ENCODE data around the gene AP1G1.

The AP1G1 gene

GRCh38 chr16:71721066-71721740 lies 87.4 kb downstream of the AP1G1 start:
- WGBS (ENCODE audit: extremely low coverage, insufficient coverage, low lambda C conversion rate), result no CpG with 5 or more reads among the region's 8 CpGs
- no peak overlapping the region for H3K18ac ChIP-seq (ENCODE audit: low read length)
- H3K4me1 ChIP-seq (ENCODE audit: control insufficient read depth, low read depth, low read length), result no peaks in the 10 kb centered on the region

GRCh38 chr16:71712501-71712900 lies 96.1 kb downstream of the AP1G1 start:
- no peak overlapping the region for H3K23ac ChIP-seq (ENCODE audit: low read length)
- no peak overlapping the region for H3K18ac ChIP-seq (ENCODE audit: low read length)
- H3K79me2 ChIP-seq (ENCODE audit: control insufficient read depth, insufficient read depth, low read length), result peaks cover 26% of the 10 kb centered on the region
- H2BK15ac ChIP-seq (replicated peaks; ENCODE audit: low read depth), result no peak overlapping the region
- no peaks in the 10 kb centered on the region for H3K36me3 ChIP-seq (ENCODE audit: control insufficient read depth, insufficient read depth, low read length)
- no peak overlapping the region for H3K27ac ChIP-seq (ENCODE audit: low read depth, low read length)
- peaks cover 7% of the 10 kb centered on the region for H3K79me1 ChIP-seq (ENCODE audit: low read length)
- H3K4me1 ChIP-seq (ENCODE audit: control insufficient read depth, low read depth, low read length), result peaks cover 9% of the 10 kb centered on the region
- H4K5ac ChIP-seq (ENCODE audit: low read length), result no peak overlapping the region
- no peak overlapping the region for H3K4ac ChIP-seq (ENCODE audit: low read depth, low read length)
- H3K27me3 ChIP-seq (ENCODE audit: insufficient read depth, low read length, poor library complexity), result no peaks in the 10 kb centered on the region
- DNase-seq, result no peak
- no peak overlapping the region for H2BK5ac ChIP-seq (ENCODE audit: low read length)
- H4K8ac ChIP-seq (ENCODE audit: low read depth, low read length), result no peak overlapping the region
- no CpG with 5 or more reads among the region's 1 CpG for WGBS (ENCODE audit: extremely low coverage, insufficient coverage, low lambda C conversion rate)
- H3K4me2 ChIP-seq (ENCODE audit: low read length), result no peak overlapping the region
- no peak overlapping the region for H2AK5ac ChIP-seq (ENCODE audit: low read length)
- H3K4me3 ChIP-seq (ENCODE audit: low read length), result no peak overlapping the region
- H3K9ac ChIP-seq (ENCODE audit: low read length), result no peak overlapping the region
- no peak overlapping the region for H3K56ac ChIP-seq (ENCODE audit: low read length)
- no peak overlapping the region for H2BK120ac ChIP-seq (ENCODE audit: low read depth, low read length)

More at GRCh38 chr16:71721066-71721740, 87.4 kb downstream of the AP1G1 start:
- no peak overlapping the region for H3K23ac ChIP-seq (ENCODE audit: low read length)
- H2BK15ac ChIP-seq (replicated peaks; ENCODE audit: low read depth), result no peak overlapping the region
- no peaks in the 10 kb centered on the region for H3K36me3 ChIP-seq (ENCODE audit: control insufficient read depth, insufficient read depth, low read length)
- H4K8ac ChIP-seq (ENCODE audit: low read depth, low read length), result no peak overlapping the region
- no peak overlapping the region for H3K4me2 ChIP-seq (ENCODE audit: low read length)
- H2BK5ac ChIP-seq (ENCODE audit: low read length), result no peak overlapping the region
- no peak overlapping the region for H2BK120ac ChIP-seq (ENCODE audit: low read depth, low read length)
- no peak overlapping the region for H3K56ac ChIP-seq (ENCODE audit: low read length)
- H4K5ac ChIP-seq (ENCODE audit: low read length), result no peak overlapping the region
- no peaks in the 10 kb centered on the region for H3K27me3 ChIP-seq (ENCODE audit: insufficient read depth, low read length, poor library complexity)
- no peaks in the 10 kb centered on the region for H3K79me1 ChIP-seq (ENCODE audit: low read length)
- no peak overlapping the region for H3K4me3 ChIP-seq (ENCODE audit: low read length)
- H3K9ac ChIP-seq (ENCODE audit: low read length), result no peak overlapping the region
- peaks cover 37% of the 10 kb centered on the region for H3K79me2 ChIP-seq (ENCODE audit: control insufficient read depth, insufficient read depth, low read length)
- no peak overlapping the region for H2AK5ac ChIP-seq (ENCODE audit: low read length)
- no peak overlapping the region for H3K27ac ChIP-seq (ENCODE audit: low read depth, low read length)
- no peak overlapping the region for H3K4ac ChIP-seq (ENCODE audit: low read depth, low read length)
- no peak for DNase-seq

- no peak overlapping the region for H2AK5ac ChIP-seq (ENCODE audit: low read length)
- WGBS (ENCODE audit: extremely low coverage, insufficient coverage, low lambda C conversion rate), result no CpG with 5 or more reads among the region's 3 CpGs
Observed at GRCh38 chr16:71711789-71712188, 96.8 kb downstream of the AP1G1 start.

GRCh38 chr16:71709229-71709781 lies 99.3 kb downstream of the AP1G1 start:
- Histone ChIP-seq H2AK5ac (ENCODE audit: low read length) (no peak overlapping the region), H3K36me3 (ENCODE audit: control insufficient read depth, insufficient read depth, low read length) (no peaks in the 10 kb centered on the region), H3K4ac (ENCODE audit: low read depth, low read length) (no peak overlapping the region), H3K4me1 (ENCODE audit: control insufficient read depth, low read depth, low read length) (peaks cover 10% of the 10 kb centered on the region), H3K27me3 (ENCODE audit: insufficient read depth, low read length, poor library complexity) (no peaks in the 10 kb centered on the region), H2BK15ac (replicated peaks; ENCODE audit: low read depth) (no peak overlapping the region), H3K4me2 (ENCODE audit: low read length) (no peak overlapping the region), H3K9ac (ENCODE audit: low read length) (no peak overlapping the region), H4K8ac (ENCODE audit: low read depth, low read length) (no peak overlapping the region), H3K56ac (ENCODE audit: low read length) (no peak overlapping the region), H2BK5ac (ENCODE audit: low read length) (no peak overlapping the region), H2BK120ac (ENCODE audit: low read depth, low read length) (peak overlapping the region; percentile 24), H3K79me2 (ENCODE audit: control insufficient read depth, insufficient read depth, low read length) (peaks cover 8% of the 10 kb centered on the region), H3K79me1 (ENCODE audit: low read length) (peaks cover 3% of the 10 kb centered on the region), H3K27ac (ENCODE audit: low read depth, low read length) (peak overlapping the region; percentile 59), H4K5ac (ENCODE audit: low read length) (no peak overlapping the region), H3K18ac (ENCODE audit: low read length) (peak overlapping the region; percentile 32), H3K23ac (ENCODE audit: low read length) (no peak overlapping the region), H3K4me3 (ENCODE audit: low read length) (no peak overlapping the region)
- no CpG with 5 or more reads among the region's 2 CpGs for WGBS (ENCODE audit: extremely low coverage, insufficient coverage, low lambda C conversion rate)
- DNase-seq, result peak; percentile 28

More at GRCh38 chr16:71711789-71712188, 96.8 kb downstream of the AP1G1 start:
- H2BK120ac ChIP-seq (ENCODE audit: low read depth, low read length), result no peak overlapping the region
- no peak overlapping the region for H2BK5ac ChIP-seq (ENCODE audit: low read length)
- H2BK15ac ChIP-seq (replicated peaks; ENCODE audit: low read depth), result no peak overlapping the region
- peaks cover 22% of the 10 kb centered on the region for H3K79me2 ChIP-seq (ENCODE audit: control insufficient read depth, insufficient read depth, low read length)
- no peaks in the 10 kb centered on the region for H3K36me3 ChIP-seq (ENCODE audit: control insufficient read depth, insufficient read depth, low read length)
- H3K4me2 ChIP-seq (ENCODE audit: low read length), result no peak overlapping the region
- no peak overlapping the region for H3K18ac ChIP-seq (ENCODE audit: low read length)
- H3K4ac ChIP-seq (ENCODE audit: low read depth, low read length), result no peak overlapping the region
- H3K4me3 ChIP-seq (ENCODE audit: low read length), result no peak overlapping the region
- H3K27me3 ChIP-seq (ENCODE audit: insufficient read depth, low read length, poor library complexity), result no peaks in the 10 kb centered on the region
- H3K9ac ChIP-seq (ENCODE audit: low read length), result no peak overlapping the region
- peaks cover 10% of the 10 kb centered on the region for H3K4me1 ChIP-seq (ENCODE audit: control insufficient read depth, low read depth, low read length)
- no peak overlapping the region for H4K8ac ChIP-seq (ENCODE audit: low read depth, low read length)
- H3K27ac ChIP-seq (ENCODE audit: low read depth, low read length), result no peak overlapping the region
- H3K56ac ChIP-seq (ENCODE audit: low read length), result no peak overlapping the region
- H4K5ac ChIP-seq (ENCODE audit: low read length), result no peak overlapping the region
- peaks cover 7% of the 10 kb centered on the region for H3K79me1 ChIP-seq (ENCODE audit: low read length)
- H3K23ac ChIP-seq (ENCODE audit: low read length), result no peak overlapping the region
- peak; percentile 45 for DNase-seq

GRCh38 chr16:71708696-71709095 lies 99.9 kb downstream of the AP1G1 start:
- H3K23ac ChIP-seq (ENCODE audit: low read length), result no peak overlapping the region
- no peak overlapping the region for H3K56ac ChIP-seq (ENCODE audit: low read length)
- H3K4me2 ChIP-seq (ENCODE audit: low read length), result no peak overlapping the region
- no peaks in the 10 kb centered on the region for H3K36me3 ChIP-seq (ENCODE audit: control insufficient read depth, insufficient read depth, low read length)
- H3K4me1 ChIP-seq (ENCODE audit: control insufficient read depth, low read depth, low read length), result peaks cover 10% of the 10 kb centered on the region
- H2BK120ac ChIP-seq (ENCODE audit: low read depth, low read length), result no peak overlapping the region
- WGBS (ENCODE audit: extremely low coverage, insufficient coverage, low lambda C conversion rate), result no CpG with 5 or more reads among the region's 2 CpGs
- H3K9ac ChIP-seq (ENCODE audit: low read length), result no peak overlapping the region
- no peak overlapping the region for H4K8ac ChIP-seq (ENCODE audit: low read depth, low read length)
- no peak overlapping the region for H2AK5ac ChIP-seq (ENCODE audit: low read length)
- DNase-seq, result peak; percentile 7
- no peak overlapping the region for H2BK15ac ChIP-seq (replicated peaks; ENCODE audit: low read depth)
- peak overlapping the region; percentile 62 for H3K27ac ChIP-seq (ENCODE audit: low read depth, low read length)
- H3K79me2 ChIP-seq (ENCODE audit: control insufficient read depth, insufficient read depth, low read length), result peaks cover 8% of the 10 kb centered on the region
- no peak overlapping the region for H3K4me3 ChIP-seq (ENCODE audit: low read length)
- peak overlapping the region; percentile 94 for H3K4ac ChIP-seq (ENCODE audit: low read depth, low read length)
- H3K18ac ChIP-seq (ENCODE audit: low read length), result peak overlapping the region; percentile 61
- no peak overlapping the region for H4K5ac ChIP-seq (ENCODE audit: low read length)
- H2BK5ac ChIP-seq (ENCODE audit: low read length), result no peak overlapping the region
- H3K27me3 ChIP-seq (ENCODE audit: insufficient read depth, low read length, poor library complexity), result no peaks in the 10 kb centered on the region
- H3K79me1 ChIP-seq (ENCODE audit: low read length), result peaks cover 3% of the 10 kb centered on the region
